DOHH2 (cell line): Measurements from ENCODE around the gene CALU.

Experiments used
- EZH2phosphoT487 ChIP-seq: fragments of 200-600 bp; sonication (generic); IDR thresholded peaks from 2 replicates; pipeline ENCODE4 v1.6.1; 2017; ENCODE audit warnings: borderline replicate concordance, mild to moderate bottlenecking, antibody characterized with exemption, low read length, moderate library complexity, mixed read lengths
- TF ChIP-seq, protein P1 (sequence below): fragments of 200-600 bp; sonication (generic); IDR thresholded peaks from one replicate; pipeline ENCODE4 v1.5.1; 2014; ENCODE audit warnings: antibody characterized with exemption, mild to moderate bottlenecking, low read depth, low read length; ENCODE audit not compliant: poor library complexity, severe bottlenecking

- TF ChIP-seq, protein P1, sequence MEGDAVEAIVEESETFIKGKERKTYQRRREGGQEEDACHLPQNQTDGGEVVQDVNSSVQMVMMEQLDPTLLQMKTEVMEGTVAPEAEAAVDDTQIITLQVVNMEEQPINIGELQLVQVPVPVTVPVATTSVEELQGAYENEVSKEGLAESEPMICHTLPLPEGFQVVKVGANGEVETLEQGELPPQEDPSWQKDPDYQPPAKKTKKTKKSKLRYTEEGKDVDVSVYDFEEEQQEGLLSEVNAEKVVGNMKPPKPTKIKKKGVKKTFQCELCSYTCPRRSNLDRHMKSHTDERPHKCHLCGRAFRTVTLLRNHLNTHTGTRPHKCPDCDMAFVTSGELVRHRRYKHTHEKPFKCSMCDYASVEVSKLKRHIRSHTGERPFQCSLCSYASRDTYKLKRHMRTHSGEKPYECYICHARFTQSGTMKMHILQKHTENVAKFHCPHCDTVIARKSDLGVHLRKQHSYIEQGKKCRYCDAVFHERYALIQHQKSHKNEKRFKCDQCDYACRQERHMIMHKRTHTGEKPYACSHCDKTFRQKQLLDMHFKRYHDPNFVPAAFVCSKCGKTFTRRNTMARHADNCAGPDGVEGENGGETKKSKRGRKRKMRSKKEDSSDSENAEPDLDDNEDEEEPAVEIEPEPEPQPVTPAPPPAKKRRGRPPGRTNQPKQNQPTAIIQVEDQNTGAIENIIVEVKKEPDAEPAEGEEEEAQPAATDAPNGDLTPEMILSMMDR = no peak
- no peak for TF ChIP-seq EZH2phosphoT487
Observed at GRCh38 chr7:128793181-128793547, 54.0 kb downstream of the CALU start.
